CD4-positive, alpha-beta T cell treated with Interleukin-6 at 100 ng/mL for 8 hours (primary cell): ENCODE measurements around the gene MAPK8IP1.

ENCODE experiments used
- DNase-seq: peaks from one replicate; pipeline ENCODE4 v3.0.0-alpha.2; 2020; ENCODE audit warnings: mixed read lengths, low spot score

Gene MAPK8IP1

DNA sequence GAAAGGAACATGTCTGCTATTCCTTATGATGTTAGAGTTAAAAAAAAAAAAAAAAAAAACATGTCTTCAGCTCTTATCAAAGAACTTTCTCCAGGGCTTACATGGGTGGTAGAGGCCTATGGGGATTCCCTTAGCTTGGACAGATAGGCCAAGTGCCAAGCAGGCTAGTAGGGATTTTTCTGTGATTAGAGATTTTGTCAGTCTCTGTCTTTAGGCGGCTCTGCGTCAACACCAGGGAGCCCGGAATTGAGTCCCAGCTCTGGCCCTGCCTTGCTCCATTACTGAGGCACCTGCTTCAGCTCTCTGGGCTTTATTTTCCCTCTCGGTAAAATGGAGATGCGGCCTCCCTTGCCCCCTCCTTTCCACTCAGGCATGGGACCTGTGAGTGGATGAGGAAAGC, 25.1 kb upstream of the MAPK8IP1 start:
- no peak for DNase-seq

DNA sequence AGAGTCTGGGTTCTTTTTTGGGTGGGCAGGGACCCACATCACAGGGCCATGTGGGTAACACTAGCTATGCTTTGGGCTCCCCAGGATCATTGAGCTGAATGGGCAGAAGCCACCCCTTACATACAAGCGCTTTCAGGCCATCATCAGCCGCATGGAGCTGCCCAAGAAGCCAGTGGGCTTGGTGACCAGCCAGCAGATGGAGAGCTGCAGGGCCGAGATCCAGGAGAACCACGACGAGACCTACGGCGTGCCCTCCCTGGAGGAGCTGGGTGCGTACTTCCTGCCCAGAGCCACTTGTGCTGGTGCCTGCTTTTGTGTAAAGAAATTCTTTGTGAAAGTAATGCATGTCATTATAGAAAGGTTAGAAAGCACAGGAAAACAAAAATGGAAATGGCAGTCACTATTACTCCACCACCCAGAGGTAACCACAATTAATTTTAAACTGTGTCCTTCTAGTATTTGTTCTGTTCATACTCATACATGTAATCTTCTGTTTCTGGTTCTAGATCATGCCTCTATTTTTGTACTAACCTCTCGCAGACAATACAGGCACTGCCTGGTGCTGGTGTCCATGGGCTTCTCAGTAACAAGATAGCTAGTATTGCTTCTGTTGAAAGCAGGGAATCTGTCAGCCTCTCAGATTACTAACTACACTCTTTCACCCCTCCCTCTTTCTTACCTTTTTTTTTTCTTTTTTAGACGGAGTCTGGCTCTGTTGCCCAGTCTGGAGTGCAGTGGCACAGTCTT, 24.5 kb upstream of the MAPK8IP1 start:
- DNase-seq: no peak

DNA sequence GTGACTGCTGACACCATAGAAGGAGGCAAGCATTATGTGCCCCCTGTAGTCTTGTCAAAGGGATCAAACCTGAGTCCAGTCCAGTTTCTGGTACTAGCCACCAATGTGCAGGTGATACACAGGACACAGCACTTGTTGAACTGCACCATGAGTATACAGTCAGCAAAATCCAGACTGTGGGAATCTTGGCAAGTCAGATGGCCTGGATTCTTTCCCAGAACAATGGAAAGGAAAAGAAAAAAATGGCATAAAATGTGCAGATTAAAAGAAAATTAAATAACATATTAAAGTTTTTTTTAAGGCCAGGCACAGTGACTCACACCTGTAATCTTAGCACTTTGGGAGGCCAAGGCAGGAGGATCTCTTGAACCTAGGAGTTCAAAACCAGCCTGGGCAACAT, 21.4 kb upstream of the MAPK8IP1 start:
- DNase-seq: no peak

DNA sequence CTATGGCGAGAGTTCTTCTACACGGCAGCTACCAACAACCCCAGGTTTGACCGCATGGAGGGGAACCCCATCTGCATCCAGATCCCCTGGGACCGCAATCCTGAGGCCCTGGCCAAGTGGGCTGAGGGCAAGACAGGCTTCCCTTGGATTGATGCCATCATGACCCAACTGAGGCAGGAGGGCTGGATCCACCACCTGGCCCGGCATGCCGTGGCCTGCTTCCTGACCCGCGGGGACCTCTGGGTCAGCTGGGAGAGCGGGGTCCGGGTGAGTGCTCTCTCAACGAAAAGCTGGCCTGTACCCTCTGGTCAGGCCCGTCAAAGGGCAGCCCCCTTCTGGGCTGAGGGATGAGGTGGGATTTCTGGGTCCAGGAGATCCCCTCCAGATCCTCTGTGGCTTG, 15.9 kb upstream of the MAPK8IP1 start:
- DNase-seq: no peak

DNA sequence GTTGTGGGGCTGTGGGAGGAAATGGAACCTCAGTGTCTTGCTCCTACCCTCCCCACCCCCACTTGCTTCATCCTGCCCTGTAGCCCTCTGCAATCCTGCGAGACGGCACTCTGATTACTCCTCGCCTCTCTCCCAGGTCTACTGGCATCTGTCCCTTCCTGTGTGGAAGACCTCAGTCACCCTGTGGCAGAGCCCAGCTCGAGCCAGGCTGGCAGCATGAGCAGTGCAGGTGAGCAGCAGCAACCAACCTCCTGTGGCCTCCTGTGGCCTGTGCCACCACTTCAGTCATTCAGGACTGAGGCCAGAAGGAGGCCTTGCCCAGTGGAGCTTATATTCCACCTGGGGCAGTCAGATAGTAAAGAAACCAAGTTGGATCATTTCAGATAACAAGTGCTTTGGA, 14.7 kb upstream of the MAPK8IP1 start:
- DNase-seq: no peak

DNA sequence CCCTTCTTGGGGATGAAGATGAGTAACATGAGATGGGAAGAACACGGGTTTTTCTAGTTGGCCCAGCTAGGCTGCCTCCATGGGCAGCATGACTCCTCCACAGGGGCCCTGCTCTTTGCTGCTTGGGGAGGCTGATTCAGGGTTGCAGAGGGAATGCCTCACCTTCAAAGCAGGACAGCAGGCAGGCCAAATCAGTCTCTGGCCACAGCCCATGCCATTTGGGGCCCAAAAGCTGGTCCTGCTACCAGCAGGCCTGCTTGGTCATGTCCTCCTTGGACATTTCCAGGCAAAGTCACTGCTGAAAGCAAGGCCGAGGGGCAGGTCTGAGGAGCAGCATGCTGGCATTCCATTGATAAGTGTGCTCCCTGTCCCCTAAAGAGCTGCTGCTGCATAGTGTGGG, 13.8 kb upstream of the MAPK8IP1 start:
- no peak for DNase-seq

DNA sequence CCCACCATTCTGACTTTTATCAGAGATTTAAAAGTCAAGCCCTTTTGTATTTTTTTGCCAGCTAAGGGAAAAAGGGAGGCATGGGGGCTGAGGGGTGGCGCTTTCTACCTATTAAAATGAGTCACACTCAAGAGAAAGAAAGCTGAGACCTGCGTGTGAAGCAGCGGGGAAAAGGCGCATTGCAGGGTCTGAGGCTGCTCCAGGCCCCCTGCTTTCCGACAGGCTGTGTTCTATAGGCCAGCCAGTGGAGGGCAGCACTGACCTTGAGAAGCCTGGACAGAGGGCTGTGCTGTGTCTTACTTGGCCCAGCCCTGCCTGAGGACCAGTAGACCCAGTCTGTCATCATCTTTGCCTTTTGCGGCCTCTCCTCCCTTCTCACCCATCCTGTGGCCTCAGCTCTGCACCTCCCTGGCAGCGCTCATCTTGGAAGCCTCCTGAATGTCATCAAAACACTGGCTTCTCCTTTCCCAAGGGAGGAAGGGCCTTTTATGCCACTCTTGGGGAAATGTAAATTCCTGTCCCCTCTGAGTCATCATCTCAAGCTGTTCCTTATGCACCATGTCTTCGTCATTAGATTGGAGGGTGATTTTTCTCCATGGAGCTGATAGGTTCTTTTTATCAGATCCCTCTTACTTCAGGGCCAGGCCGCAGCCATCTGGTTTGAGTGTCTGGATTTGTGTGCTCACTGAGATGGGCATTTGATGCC, 12.6 kb upstream of the MAPK8IP1 start:
- no peak for DNase-seq

DNA sequence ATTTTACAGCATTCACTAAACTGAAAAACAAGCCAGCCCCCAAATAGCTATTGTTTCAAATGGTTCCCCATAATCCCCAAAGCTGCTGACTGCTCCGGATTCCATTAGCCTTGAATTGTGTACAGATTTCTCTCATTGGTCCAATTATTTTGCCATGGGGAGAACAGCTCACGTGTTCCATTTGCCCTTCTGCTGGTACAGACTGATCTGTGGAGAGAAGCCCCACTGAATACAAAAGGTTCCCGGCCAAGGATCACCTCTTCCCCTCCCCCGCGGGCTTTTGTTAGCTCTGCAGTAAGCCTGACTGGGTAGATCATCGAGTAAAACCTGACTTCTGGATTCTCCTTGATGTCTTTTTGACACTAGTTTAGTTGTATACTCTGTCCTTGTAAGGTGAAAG, 9.1 kb upstream of the MAPK8IP1 start:
- DNase-seq: no peak

DNA sequence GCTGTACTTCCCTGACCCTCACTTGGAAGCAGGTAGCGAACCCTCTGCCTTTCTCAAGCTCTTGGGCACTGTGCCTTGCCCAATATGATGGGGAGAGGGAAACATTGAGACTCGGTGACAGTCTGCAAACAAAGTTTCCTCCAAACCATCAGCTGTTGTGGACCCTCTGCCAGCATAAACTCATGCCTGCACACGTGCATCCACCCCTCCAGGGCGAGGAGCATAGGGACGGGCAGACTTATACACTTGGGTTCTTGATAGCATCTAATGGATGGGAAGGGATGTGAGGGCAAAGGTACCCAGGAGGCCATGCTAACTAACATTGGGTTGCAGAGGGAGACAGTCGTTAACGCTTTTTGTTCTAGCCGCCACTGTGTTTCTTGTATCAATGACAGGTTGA, 8.2 kb upstream of the MAPK8IP1 start:
- no peak for DNase-seq

DNA sequence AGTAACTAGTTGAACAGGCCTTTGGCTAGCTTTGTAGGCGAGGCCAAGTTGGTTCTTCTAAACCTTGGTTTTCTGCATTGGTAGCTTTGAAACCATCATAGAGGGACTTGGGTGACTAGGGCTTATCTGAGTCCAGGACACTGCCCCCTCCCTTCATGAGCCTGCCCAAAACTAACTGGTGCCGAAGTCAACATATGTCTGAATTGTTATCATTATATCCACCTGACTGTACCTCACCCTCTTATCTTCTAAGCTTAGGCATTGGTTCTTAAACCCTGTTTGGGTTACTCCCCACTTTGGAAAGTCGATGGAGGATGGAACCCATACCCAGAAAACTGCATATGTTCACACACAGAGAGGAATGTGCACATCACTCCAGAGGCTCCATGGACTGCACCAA, 7.6 kb upstream of the MAPK8IP1 start:
- DNase-seq: no peak

DNA sequence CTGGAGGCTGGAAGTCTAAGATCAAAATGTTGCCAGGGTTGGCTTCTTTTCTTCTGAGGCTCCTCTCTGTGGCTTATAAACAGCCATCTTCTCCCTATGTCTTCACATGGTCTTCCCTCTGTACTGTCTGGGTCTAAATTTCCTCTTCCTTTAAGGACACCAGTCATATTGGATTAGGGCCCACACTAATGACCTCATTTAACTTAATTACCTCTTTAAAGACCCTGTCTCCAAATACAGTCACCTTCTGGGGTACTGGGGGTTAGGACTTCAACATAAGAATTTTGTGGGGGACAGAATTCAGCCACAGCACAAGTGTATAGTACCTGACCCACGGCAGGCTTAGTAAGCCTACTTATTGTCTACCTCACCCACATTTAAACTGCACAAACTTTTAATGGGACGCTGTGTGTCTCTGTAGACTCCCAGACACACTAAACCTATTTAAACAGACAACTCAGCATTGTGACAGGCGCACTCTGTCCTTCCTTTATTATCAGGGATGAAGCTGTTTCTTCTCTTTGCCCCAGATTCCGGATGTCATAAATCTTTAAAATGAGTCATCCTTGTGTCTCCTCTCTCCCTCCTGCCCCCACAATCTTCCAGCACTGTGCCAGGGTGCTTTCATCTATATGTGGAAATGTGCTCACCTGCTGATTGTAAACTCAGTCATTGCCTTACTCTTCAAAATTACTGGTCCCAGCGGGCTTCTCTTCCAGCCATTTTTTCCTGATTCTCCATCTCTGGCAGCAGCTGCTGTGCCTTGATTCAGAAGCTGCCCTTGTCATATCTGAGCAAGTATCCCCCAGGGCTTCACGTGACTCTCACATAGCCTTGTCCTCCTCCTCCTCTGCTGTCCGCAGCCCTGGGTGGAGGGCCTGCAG, 5.4 kb upstream of the MAPK8IP1 start:
- no peak for DNase-seq

DNA sequence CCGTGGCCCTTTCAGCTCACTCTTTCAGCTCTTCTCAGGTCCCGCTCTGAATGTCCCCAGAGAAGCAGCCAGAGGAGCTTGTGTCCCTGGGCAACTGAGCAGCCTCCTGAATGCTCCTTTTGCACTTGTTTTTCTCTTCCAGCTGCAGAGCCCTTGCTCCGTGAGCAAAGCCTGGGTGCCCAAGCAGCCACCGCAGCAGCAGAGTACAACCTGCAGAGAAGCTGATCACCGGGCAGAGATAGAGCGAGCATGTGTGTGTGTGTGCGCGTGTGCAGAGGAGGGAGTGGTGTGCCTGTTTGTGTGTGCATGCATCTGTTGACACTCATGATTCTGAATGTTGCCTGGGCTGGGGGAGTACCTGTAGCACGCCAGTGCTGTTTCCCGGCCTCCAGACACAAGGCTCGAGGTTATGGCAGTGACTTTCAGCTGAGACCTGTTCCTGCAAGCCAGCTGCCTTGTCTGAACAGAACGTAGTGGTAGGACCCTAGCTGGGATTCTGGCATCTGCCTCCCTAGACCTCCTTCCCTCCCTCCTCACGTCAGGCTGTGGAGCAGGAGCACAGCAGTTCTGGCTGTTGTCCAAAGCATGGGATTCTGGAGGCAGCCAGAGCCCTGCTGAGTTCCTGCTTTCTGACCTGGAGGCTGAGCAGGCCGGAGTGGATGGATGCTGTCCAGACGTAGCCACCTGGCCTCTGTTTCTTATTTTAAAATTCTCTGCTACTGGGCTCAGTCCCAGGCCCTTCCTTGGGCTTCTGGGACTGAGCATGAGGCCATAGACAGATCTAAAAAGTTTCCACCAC, 4.5 kb upstream of the MAPK8IP1 start:
- no peak for DNase-seq

DNA sequence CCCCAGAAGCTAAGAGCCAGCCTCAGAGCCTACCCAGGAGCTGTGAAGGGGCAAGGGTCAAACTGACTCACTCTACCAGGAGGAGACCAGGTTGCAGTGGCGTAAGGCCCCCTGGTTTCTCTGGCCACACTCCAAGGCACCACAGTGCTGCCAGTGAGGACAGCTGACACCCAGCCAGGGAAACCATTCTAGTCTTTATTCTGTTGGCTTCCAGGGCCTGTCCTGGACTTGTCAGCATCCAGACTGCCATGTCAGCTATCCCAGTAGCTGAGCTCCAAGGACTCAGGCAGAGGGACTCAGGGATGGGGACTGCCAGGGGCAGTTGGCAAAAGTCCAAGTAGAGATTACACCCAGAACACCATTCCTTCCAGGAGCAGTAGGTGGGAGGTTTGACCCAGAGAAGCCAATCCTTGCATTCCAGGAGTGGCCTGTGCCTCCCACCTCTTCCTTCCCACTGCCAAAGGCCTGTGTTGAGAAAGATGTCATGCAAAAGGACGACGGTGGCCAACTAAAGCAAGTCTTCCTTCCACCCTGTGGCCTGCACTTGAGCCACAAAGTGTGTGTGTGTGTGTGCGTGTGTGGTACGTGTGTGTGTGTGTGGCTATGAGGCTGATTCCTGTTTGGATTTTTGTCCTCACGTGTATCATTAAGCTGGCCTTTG, 3.6 kb upstream of the MAPK8IP1 start:
- no peak for DNase-seq

DNA sequence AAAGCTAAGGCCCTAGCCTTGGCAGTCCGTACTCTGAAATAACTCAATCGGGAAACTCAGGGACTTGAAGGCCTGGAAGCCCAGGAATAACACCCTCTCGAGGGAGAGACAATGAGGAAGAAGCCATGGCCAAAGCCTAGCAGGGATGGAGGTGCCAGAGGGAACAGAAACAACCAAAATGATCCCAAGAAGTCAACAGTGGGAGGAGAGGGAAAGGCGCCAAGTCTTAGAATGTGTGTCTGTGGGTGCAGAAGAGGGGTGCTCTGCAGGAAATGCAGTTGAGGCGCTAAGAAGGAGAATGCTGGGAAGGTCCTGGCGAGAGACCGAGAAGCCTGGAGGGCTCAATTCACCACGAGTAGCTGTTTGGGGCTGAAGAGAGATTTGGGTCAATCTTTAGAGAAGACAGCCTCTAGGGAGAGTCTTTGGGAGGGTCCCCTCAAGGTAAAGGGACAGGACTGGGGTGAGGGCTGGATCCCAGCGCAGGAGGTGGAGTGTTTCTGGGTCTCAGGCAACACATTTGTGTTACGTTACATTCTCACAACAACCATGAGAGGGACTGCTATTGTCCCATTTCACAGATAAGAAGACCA, 760 bp upstream of the MAPK8IP1 start:
- no peak for DNase-seq

DNA sequence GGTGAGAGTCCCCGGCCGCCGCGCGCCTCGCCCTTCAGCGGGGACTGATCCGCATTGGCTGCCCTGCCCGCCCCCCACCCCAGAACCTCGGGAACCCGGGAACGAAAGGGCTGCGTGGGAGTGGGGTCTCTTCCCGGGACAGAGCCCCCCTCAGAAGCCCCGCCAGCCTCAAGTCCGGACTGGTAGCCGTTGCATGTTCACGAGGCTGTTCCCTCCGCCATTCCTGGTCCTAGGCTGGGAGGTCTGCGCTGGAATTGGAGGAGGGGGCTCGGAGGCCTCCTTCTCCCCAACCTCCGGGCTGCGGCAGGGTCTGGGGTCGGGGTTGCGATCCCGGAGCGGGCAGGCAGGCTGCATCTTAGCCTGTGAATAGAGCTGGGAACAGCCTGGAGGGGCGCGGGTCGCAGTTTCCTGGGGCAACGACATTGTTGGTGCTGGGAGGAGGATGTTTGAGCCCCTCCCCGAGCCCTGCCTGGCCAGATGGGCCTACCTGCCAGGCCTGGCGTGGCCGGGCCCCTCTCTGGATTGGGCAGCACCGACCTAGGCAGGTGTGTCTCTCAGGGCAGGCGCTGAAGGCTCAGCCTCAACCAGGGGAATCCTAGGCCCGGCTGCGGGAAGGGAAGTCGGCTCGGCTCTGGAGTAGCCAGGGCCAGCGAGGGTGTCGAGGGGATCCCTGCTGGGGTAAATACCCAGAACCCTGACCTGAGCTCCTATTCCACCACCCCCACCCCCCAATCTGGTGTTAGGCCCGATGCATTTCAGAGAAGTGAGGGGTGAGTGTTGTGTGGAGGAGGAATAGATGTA, 670 bp downstream of the MAPK8IP1 start:
- no peak for DNase-seq

DNA sequence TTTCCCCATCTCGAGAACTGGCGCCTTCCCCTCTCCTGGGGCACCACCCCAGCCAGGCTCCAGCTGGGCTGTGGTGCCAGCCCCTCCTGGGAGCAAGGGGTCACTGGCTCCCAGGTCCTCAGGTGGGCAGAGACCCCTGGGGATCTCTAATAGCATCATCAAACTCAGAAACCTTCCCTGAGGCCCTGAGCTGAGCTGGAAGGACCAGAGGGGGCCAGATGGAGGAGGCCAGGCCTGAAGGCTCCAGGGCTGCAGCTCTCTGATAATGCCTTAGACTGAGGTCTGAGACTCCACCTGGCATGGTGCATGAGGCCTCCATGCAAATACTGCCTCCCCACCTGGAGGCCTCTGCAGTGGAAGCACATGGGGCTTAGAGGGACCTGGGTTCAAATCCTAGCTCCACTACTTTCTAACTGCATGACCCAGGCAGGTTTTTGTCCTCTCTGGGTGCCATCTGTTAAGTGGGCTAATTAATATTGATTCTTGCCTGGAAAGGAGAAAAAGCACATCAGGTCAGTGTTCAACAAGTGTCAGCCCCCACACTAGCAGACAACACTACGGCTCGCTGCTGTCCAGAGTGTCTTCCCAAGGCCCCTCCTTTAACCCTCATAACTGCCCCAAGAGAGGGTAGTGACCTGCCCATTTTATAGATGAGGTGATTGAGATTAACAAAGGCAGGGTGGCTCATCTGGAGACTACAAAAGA, 1.5 kb downstream of the MAPK8IP1 start:
- DNase-seq: no peak

DNA sequence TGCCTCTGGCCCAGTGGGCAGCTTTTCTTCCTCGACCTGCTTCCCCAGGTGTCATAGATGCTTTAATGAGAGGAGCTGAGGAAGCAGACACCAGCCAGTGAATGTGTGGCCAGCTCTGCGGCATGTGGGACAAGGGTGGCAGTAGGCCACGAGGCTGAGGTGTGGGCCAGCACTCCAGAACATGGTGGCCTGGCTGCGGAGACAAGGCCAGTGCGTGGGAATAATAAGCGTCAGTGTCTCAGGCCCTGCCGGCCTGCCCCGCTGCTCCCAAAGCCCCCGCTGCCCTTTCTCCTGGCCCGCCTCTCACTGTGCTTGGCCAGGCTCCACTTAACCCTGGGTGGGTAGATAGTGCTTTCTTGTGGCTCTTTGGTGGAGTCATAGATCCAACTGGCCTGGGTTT, 2.1 kb downstream of the MAPK8IP1 start:
- no peak for DNase-seq

DNA sequence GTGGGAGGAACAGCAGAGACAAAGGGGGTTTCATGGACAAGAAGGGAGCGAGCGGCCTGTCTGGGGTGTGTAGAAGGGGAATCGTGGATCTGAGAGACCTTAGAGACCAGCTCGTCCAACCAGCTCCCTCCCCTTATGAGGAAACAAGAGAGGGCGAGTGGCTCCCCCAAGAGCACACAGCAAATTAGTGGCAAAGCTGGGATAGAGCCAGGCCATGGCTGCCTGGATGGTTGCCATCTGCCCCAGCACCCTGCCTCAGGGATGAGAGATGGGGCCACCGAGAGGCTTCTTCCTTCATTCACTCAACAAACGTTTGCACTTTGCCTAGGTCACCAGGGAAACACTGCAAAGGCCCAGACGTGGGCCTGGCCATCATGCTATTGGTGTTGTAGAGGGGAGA, 4.1 kb downstream of the MAPK8IP1 start:
- no peak for DNase-seq

DNA sequence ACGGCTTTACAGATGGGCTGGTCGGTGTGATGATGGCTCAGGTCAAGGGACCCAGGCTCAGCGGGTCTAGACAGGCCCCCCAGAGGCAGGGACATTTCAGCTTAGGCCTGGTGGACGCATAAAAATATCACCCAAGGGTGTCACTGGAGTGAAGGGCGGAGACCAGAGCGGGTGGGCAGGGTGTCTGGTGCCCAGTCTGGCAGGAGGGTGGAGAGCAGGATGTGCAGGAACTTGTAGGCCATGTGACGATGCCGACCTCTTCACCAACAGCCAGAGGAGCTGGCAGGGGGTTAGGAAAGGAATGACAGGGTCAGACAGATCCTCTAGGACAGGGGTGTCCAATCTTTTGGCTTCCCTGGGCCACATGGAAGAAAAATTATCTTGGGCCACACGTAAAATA, 4.5 kb downstream of the MAPK8IP1 start:
- DNase-seq: no peak
